Dermis microvascular lymphatic vessel endothelial cell (primary cell): Measurements from ENCODE around the gene KLHL25. TPM values are rescaled to one million over a fixed set of nuclear protein-coding genes. Genes with fewer than 3 reads are reported as not detected.
A peak's percentile ranks its signal among the peaks of the same experiment; 100 is the strongest.

Source experiments
- DNase-seq, 2 donors: peaks; one replicate each; pipeline versions ENCODE4 v3.0.0 to v3.0.0-alpha.2; 2010; ENCODE audit warnings: low read depth in 2 of 2
- total RNA-seq: library from RNA; depleted of rRNA; stranded (reverse); fragments of >200 nt; gene quantifications from 2 replicates; pipeline ENCODE4 v1.2.1, GENCODE V29; 2014

Gene KLHL25
- total RNA-seq, 1 donor from 2014 or later, result 3.9 TPM

DNA sequence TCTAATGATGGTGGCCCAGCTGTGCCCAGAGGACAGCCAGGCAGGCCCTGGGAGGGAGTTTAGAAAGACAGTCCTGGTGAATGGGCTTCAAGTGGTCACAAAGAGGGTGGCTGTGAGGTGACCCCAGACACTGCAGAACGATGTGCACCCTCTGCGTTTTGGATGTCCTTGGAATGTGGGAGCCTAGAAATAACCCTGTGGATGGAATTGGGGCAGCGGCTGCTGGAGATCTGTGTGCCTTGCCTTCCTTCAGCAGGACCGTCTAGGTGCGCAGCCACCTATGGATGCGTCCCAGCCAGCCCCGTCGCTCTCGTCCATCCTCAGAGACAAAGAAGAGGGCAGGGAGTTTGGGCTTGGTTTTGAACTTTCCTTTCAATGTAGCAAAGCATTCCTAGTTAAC lies 46.5 kb downstream of the KLHL25 start:
- DNase-seq, result no peak

DNA sequence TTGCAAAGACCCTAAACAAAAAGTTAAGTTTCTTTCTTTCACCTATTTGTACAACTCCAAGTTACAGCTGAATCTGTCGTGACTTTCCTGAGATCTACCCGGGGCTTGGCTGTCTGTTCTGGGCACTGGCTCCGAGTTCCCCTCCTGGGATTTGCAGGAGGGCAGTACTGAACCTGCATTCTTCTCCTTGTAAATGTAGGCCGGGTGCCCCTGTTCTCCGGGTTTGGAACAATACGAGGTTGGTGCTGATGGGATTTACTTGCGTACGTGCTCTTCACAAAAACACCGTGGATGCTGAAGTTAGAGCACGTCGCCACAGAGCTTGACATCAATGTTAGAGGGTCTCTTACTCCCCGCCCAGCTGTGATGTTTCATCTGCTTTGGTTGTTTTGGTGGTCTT lies 48.1 kb downstream of the KLHL25 start:
- DNase-seq, result no peak

DNA sequence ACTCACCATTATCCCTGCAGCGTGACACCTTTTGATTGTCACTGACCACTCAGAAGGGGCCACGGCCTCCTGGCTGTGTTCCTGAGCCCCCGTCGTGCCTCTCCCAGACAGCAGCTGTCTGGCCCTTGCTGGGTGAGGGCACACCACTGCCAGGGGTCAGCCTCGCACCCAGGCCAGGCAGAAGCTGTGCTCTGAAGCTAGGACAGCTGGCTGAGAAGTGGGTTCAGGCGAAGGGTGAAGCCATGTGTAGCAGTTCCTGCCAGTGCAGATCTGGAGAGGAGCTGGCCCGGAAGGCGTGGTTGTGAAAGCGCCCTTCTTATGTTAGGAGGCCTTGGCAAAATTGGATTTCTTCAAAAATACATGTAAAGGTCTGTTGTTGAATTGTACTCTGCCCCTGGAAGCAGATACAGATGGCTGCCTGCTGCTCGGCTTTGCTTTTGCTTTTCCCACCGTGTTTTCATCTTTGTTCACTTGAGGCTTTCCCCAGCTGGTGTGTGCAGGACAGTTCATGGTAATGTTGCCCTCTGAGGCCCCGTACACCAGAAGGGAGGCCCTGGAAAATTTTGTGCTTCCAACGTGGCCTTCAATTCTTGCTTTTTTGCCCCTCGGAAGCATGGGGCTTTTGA lies 49.1 kb downstream of the KLHL25 start:
- DNase-seq, result no peak

DNA sequence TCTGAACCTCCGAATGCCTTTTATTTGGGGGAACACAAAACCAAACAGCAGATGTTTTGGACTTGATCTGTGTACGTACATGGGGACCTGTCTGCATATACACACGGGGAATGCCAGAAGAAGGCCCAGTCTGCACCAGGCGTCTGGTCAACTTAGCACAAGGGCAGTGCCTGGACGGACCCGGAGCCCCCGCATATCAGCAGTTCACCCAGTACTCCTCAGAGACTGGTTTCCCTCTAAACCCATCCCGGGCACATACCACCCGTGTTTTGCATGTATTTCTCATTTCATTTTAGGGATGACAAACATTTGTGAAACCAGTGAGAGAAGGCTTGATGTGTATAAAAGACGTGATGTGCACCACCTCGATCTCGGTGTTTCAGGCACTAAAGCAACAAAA lies 49.7 kb downstream of the KLHL25 start:
- no peak for DNase-seq

DNA sequence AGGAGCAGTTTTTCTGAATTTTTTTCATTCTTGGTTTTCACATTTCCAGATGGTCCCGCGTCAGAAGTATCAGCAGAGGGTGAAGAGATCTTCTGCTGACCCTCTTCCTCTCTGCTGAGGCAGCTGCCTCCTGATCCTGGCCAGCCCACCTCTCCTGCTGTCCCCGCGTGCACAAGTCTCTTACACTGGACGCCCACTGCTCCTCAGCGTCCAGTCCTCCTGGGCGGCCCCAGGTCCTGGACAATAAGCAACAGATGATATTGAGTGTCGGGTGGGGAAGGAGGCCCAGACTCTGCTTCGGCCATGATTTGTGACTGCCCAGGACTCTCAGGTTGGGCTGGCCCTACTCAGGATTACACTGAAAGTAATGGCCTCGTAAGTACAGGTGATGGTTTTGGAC lies 50.1 kb downstream of the KLHL25 start:
- no peak for DNase-seq

DNA sequence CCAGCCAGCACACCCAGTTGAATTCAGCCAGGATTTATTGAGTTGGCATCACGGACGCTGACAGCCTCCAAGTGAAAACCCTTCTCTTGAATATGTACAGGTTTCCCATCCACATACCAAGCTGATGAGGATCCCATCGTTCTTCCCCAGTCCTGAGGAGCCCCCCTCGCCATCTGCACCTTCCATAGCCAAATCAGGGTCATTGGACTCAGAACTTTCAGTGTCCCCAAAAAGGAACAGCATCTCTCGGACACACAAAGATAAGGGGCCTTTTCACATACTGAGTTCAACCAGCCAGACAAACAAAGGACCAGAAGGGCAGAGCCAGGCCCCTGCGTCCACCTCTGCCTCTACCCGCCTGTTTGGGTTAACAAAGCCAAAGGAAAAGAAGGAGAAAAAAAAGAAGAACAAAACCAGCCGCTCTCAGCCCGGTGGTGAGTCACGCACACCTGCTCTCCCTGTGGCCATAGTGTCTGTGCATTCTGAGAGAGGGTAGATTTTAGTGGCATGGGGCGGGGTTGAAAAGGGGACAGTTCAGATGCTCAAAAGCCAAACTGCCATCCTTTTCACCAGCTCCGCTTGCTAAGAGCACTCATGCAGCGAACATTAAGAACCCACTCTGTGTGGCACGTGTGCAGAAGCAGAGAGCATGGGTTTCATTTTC lies 51.2 kb downstream of the KLHL25 start:
- no peak for DNase-seq

DNA sequence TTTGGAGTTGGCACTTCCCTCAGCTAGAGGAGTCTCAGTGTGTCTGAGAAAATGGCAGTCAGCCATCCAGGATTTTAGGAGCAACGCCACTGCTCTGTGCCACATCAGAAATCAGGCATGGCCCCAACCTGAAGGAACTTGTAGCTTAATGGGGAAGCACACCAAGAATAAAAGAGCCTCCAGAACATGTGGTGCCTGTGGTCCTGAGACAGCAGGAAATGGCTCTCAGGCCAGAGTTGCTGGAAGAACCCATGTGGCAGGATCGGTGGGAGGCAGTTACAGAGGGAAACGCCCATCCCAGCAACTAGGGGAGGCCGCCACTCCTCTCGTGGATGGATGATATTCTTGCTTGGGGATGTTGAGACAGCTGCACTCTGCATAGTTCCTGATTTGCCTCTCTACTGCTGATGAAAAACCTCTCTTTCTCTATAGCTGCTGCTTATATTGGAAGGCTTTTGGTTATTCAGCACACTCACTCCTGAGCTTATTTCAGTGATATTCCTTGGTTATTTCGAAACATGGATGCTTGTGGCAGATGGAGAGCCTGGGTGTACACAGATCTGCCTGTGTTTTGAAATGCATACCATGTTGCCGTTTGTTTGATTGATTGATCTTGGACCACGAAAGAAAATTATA lies 52.4 kb downstream of the KLHL25 start:
- no peak for DNase-seq

DNA sequence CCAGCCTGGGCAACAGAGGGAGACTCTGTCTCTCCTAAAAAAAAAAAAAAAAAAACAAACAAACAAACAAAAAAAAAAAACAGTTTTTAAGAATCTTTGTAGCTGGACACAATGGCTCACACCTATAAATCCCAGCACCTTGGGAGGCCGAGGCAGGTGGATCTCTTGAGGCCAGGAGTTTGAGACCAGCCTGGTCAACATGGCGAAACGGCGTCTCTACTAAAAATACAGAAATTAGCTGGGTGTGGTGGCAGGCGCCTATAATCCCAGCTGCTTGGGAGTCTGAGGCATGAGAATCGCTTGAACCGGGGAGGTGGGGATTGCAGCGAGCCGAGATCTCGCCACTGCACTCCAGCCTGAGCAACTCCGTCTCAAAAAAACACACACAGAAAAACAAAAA lies 53.1 kb downstream of the KLHL25 start:
- no peak for DNase-seq

DNA sequence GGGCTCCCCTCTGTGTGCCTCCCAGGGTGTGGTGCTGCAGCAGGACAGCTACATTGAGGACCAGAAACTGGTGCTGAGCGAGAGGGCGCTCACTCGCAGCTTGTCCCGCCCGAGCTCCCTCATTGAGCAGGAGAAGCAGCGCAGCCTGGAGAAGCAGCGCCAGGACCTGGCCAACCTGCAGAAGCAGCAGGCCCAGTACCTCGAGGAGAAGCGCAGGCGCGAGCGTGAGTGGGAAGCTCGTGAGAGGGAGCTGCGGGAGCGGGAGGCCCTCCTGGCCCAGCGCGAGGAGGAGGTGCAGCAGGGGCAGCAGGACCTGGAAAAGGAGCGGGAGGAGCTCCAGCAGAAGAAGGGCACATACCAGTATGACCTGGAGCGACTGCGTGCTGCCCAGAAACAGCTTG lies 53.7 kb downstream of the KLHL25 start:
- no peak for DNase-seq

DNA sequence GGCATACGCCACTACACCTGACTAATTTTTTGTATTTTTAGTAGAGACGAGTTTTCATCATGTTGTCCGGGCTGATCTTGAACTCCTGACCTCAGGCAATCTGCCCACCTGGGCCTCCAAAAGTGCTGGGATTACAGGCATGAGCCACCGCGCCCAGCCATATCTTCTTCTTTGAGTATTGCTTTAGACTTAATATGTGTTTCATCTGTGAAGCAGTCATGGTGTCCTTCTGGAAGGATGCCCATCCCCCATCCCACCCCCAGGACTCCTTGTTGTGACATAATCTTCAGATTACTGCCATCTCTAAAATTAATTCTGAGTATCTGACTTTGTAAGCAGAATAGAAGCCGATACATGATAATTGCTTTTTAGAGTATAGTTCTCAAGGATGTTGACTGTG lies 57.7 kb downstream of the KLHL25 start:
- no peak for DNase-seq

DNA sequence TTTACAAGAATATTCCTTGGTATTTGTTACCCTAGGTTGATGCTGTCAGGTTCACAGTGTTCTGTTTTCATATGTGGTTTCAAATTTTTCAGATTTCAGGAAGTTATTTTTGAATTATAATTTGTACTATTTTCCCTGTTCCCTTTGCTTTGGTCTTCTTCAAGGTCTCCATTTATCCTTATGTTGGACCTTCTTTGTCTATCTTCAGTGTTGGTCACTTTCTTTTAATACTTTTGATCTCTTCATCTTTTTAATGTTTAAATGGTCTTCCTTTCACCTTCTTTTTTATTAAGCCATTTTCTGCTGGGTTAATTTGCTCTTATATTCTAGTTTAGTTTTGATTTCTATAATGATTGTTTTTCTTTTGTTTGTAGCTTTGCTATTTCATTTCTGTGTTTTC lies 61.3 kb downstream of the KLHL25 start:
- DNase-seq, result peak in 1 of 2 donors; percentile 1

DNA sequence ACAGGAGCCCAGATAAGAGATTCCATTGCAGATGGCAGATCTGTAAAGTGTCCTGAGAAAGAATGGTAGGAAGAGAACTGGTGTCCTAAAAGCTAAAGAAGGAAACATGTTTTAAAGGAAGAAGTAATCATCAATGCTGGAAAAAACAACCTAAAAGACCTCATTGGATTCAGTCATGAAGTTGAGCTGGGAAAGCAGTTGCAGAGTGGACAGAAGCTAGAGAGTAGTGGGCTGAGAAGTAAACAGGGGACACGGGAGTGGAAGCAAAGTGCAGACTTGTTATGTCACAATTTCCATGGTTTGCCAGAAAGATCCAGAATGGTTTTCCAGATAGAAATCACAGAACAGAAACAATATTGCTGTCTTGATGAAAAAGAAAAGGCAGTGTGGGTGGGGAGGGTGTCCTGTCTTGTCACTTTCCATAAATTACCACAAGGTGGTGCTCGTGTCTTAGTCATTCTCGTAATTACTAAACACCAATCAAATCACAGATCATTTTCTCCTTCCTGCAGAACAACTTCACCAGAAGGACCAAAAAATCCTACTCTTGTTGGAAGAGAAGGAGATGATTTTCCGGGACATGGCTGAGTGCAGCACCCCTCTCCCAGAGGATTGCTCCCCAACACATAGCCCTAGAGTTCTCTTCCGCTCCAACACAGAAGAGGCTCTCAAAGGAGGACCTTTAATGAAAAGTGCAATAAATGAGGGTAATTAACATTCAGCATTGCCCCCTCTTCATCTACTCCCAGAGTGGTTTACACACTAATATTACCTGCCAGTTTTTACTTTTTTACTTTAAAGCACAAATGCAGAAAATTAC lies 64.5 kb downstream of the KLHL25 start:
- DNase-seq, result peak; percentile 57 to 73

DNA sequence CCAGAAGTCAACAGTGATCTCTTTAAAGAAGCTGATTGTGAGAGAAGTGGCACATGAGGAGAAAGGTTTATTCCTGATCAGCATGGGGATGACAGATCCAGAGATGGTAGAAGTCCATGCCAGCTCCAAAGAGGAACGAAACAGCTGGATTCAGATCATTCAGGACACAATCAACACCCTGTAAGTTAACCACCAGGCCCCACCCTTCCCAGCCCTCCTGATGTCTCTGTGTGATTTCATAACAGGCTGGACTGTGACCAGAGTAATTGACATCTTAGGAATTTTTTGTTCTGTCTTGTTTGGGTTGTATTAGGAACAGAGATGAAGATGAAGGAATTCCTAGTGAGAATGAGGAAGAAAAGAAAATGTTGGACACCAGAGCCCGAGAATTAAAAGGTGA lies 67.7 kb downstream of the KLHL25 start:
- DNase-seq, result no peak

DNA sequence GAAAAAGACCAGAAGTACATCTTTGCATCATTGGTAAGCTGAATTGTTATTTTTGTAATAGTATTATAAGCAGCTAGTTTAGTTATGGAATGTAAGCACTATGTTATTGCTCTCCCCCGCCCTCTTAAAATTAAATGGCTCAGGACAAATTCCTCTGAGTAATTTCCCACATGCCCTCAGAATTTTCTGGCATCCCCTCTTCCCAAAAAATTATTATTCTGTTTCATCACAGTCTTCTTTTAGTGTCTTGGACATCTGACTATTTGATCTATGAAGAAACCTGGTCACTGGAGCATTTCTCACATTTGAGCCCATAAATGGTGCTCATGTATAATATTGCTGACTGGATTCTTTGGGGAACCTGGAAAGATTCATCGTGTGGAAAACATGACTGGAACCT lies 68.3 kb downstream of the KLHL25 start:
- no peak for DNase-seq

DNA sequence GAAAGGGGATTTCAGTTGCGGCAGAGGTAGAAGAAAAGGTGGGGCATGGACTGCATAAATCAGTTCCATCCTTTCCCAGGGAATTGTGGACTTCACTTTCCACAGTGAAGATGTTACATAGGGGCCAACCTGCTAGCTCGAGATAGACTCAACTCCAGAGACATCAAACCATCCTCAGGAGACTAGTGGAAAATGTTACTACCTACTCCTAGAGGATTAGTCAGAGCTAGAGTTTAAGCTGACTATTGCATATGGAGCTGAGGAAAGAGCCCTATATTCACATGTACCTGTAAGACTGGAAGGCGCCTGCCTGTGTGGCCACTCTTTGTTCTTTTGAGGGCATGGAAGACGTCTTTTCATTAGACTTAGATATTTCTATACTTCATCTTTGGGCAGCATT lies 69.2 kb downstream of the KLHL25 start:
- no peak for DNase-seq

DNA sequence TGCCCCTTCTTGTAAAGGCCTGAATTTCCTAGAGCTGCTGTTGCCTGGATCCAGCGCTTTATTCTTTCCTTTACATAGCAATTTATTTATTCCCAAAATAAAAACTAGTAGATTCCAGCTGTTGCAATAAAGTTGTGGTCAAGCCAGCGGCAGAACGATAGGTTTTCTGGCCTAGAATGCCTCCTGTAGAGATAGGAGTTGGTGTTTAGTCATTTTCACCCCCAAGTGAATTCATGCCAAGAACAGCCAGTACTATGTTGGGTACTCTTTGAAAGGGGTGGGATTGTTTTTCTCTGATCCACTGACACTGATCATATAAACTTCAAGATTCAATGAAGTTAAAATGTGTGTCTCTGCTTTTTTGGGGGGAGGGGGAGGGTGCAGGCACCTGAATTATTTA lies 69.7 kb downstream of the KLHL25 start:
- no peak for DNase-seq

DNA sequence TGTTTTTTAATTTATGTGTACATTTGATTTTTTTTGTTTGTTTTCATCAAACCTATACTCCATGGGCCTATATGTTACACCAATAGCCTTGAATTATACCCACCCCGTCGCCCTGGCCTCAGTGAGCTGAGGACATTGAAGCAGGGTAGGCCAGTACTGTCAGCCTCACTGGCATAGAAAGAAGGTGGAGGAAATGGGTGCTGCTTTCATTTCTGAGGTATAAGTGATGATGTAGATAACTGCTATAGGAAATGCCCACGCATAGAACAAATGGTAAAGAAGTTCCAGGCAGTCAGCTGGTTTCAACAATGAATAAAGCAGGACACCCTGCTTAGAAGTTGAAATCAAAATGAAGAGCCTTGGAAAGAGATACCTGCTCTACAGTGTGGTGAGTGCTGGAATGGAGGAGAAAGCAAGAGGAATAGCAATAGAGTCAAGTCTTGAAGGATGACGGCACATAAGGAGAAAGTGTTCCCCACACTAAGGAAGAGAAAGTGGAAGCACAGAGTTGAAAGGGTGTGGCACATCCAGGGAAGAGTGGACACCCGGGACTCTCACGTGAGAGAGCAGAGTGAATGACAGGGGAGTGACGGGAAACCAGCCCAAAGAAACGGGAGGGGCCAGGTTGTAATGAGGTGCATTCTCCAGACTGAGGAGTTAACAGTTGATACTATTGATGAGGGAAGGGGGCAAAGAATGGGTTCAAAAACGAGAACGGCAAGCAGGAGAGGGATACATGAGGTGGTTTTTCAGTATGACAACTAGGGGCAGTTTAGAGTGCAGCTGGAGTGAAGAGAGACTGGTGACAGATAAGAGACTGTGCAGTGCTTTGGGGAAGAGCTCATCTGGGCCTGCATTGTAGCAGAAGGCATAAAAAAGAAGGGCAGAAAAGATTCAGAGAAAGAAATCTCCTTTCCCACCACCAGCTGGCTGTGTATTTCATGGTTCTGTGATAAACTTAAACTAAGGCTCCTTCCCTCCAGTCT lies 70.5 kb downstream of the KLHL25 start:
- no peak for DNase-seq

DNA sequence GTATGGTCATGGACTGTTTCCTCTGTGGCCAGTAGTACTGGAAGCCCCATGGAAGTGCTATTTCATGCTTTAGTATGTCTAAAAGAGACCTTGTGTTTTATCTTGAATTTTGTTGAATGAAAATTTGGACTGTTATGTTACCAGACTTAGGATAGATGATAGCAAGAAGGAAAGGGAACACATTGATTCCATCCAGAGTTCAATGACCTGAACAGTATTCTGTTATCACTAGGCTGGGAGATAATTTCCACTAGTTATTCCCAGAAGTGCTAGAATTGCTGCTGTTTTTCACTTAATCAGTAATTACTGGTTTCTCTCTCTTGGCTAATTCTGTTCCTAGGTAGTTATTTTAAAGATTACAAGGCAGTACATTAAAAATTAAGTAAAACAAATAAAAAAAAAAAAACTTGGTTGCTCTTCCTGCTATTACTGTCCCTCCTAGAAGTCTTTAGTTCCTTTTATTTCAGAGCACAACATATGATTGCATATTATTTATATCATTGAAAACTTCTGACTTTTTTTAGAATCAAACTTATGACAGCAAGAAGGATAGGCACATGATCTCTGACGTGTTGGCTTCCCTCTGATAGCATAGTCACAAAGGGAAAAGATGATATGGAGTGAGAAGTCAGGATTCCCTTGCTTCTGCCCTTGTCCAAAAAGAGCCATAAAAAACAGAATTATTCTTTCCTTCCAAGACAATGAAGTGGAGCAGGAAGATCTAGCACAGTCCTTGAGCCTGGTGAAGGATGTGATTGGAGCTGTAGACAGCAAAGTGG lies 72.2 kb downstream of the KLHL25 start:
- DNase-seq, result no peak

DNA sequence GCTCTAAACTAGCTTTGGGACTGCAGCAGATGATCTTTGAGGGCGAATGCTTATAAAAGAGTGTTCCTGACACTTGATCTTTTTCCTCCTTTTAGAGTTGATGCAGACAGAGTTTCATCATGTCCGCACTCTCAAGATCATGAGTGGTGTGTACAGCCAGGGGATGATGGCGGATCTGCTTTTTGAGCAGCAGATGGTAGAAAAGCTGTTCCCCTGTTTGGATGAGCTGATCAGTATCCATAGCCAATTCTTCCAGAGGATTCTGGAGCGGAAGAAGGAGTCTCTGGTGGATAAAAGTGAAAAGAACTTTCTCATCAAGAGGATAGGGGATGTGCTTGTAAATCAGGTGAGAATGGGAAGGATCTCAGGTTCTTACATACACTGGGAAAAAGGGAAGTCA lies 75.7 kb downstream of the KLHL25 start:
- DNase-seq, result no peak

DNA sequence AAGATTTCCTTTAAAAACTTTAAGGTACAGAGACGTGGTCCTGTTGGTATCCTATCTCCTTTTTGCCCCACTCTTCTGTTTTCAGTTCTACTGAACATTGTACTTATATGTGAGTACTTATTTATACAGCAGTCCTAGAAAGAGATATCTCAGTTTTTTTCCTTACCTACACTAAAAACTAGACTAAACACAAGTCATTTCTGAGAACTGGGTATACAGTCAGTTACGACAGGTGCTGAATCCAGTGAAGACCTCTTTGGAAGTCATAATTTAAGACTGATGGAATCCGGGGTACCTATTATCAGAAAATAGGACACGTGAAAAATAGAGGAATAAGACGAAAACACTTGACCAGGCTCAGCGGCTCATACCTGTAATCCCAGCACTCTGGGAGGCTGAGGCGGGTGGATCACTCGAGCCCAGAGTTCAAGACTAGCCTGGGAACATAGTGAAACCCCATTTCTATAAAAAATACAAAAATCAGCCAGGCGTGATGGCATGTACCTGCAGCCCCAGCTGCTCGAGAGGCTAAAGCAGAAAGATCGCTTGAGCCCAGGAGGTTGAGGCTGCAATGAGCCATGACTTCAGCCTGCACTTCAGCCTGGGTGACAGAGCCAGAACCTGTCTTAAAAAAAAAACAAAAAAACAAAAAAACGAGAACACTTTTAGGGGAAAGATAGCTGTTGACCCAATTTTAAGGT lies 76.3 kb downstream of the KLHL25 start:
- no peak for DNase-seq
